ENCODE measurements around the gene DNAJC10. TPM values are rescaled to one million over a fixed set of nuclear protein-coding genes. Genes with fewer than 3 reads are reported as not detected.
"Not testable (repeated sequence)": the region's sequence is repeated elsewhere in the genome, so short reads cannot be mapped to it uniquely, and the experiment has no call there.

DNAJC10 gene
- total and polyA plus RNA-seq, 10 of the 15 experiments (the other 5 are each of a cell fraction or from before 2014, with no cell fraction given): 9.1 to 67.9 (median 38.2) TPM

GRCh38 chr2:182744490-182744889 lies 28.4 kb downstream of the DNAJC10 start:
- Histone ChIP-seq H3K9me3 (replicated peaks; ENCODE audit: control insufficient read depth, insufficient read depth, low read length) (no peaks in the 10 kb centered on the region), H3K4me3 (no peak overlapping the region), H3K4me2 (ENCODE audit: control insufficient read depth, insufficient read depth) (no peak overlapping the region), H3K79me2 (ENCODE audit: control insufficient read depth, insufficient read depth, low read length) (no peaks in the 10 kb centered on the region), H3K27me3 (replicated peaks in 1 of 2; ENCODE audit: control insufficient read depth in 2 of 2, insufficient read depth in 2 of 2, low read length in 1 of 2) (no peaks in the 10 kb centered on the region), H2AFZ (ENCODE audit: control insufficient read depth, low read depth, low read length) (no peak overlapping the region), H3K4me1 (ENCODE audit: control insufficient read depth, insufficient read depth, low read length) (no peaks in the 10 kb centered on the region), H3K27ac (ENCODE audit: control insufficient read depth, insufficient read depth) (no peak overlapping the region), H3K9ac (ENCODE audit: control insufficient read depth, insufficient read depth, low read length) (no peak overlapping the region), H4K20me1 (ENCODE audit: control insufficient read depth, insufficient read depth) (no peaks in the 10 kb centered on the region), H3K36me3 (ENCODE audit: control insufficient read depth in 2 of 2, insufficient read depth in 2 of 2, low read length in 1 of 2) (peaks cover 0 to 10% of the 10 kb centered on the region in 2 experiments; a peak in 2 of 4 replicates)
- ATAC-seq (no peak), FAIRE-seq (no peak), DNase-seq (ENCODE audit: low read depth, low spot score) (no peak)
- TF ChIP-seq NFYA (IDR thresholded peaks at IDR 0.05; ENCODE audit: borderline replicate concordance, low read depth, low read length): no peak
- no peak for TF ChIP-seq ZNF384 (IDR thresholded peaks at IDR 0.05; ENCODE audit: borderline replicate concordance, low read depth, low read length)
- no peak for TF ChIP-seq HDGF (IDR thresholded peaks at IDR 0.05)
- TF ChIP-seq GABPA (IDR thresholded peaks at IDR 0.05; ENCODE audit: low read depth): no peak
- TF ChIP-seq DPF2 (IDR thresholded peaks at IDR 0.05): no peak
- no peak for TF ChIP-seq MYC (IDR thresholded peaks at IDR 0.05; ENCODE audit: insufficient read depth, insufficient read length, insufficient replicate concordance, low read length, severe bottlenecking)
- no peak for TF ChIP-seq KLF5 (IDR thresholded peaks at IDR 0.05; ENCODE audit: partially characterized antibody)
- no peak for TF ChIP-seq ZNF274 (IDR thresholded peaks at IDR 0.05; ENCODE audit: insufficient read depth, insufficient read length)
- TF ChIP-seq POLR2A (IDR thresholded peaks at IDR 0.05; ENCODE audit: low read depth, low read length): no peak
- no peak for TF ChIP-seq IRF4 (IDR thresholded peaks at IDR 0.05; ENCODE audit: low read depth, low read length)
- in situ Hi-C loops (cut with MboI) (no loop called here), intact Hi-C loops (cut with micrococcal nuclease; ENCODE audit: unreplicated experiment) (no loop called here)
- CTCF ChIA-PET: no interaction called here
- RAD21 ChIA-PET (ENCODE audit: unreplicated experiment): no interaction called here
- SMC1A ChIA-PET (ENCODE audit: uncharacterized antibody, unreplicated experiment): no interaction called here
- no TSS peak for BruUV-seq (replicated peaks)
- POLR2A ChIA-PET: no interaction called here
- WGBS (ENCODE audit: insufficient coverage, insufficient replicate concordance, low lambda C conversion rate, missing lambda C conversion rate): 94% methylated on average over 2 of the region's 2 CpGs

GRCh38 chr2:182745061-182745460 lies 29.0 kb downstream of the DNAJC10 start:
- WGBS (ENCODE audit: insufficient coverage, insufficient replicate concordance, low lambda C conversion rate, missing lambda C conversion rate): 96% methylated on average over 2 of the region's 2 CpGs
- RAD21 ChIA-PET (ENCODE audit: unreplicated experiment): no interaction called here
- no peak for DNase-seq (ENCODE audit: low read depth, low spot score)
- H3K27me3 ChIP-seq (replicated peaks in 1 of 2; ENCODE audit: control insufficient read depth in 2 of 2, insufficient read depth in 2 of 2, low read length in 1 of 2): no peaks in the 10 kb centered on the region
- POLR2A ChIA-PET: no interaction called here
- no peak for FAIRE-seq
- intact Hi-C loops (cut with micrococcal nuclease; ENCODE audit: unreplicated experiment): no loop called here
- no peak for TF ChIP-seq TCF3 (IDR thresholded peaks at IDR 0.05; ENCODE audit: borderline replicate concordance, insufficient read depth, low read depth, low read length)
- H2AFZ ChIP-seq (ENCODE audit: control insufficient read depth, low read depth, low read length): no peak overlapping the region
- in situ Hi-C loops (cut with MboI): no loop called here
- H3K4me2 ChIP-seq (ENCODE audit: control insufficient read depth, insufficient read depth): no peak overlapping the region
- no TSS peak for BruUV-seq (replicated peaks)
- no peak overlapping the region for H3K27ac ChIP-seq (ENCODE audit: control insufficient read depth, insufficient read depth)
- no peaks in the 10 kb centered on the region for H4K20me1 ChIP-seq (ENCODE audit: control insufficient read depth, insufficient read depth)
- H3K4me3 ChIP-seq: no peak overlapping the region
- no peaks in the 10 kb centered on the region for H3K4me1 ChIP-seq (ENCODE audit: control insufficient read depth, insufficient read depth, low read length)
- H3K9ac ChIP-seq (ENCODE audit: control insufficient read depth, insufficient read depth, low read length): no peak overlapping the region
- ATAC-seq: no peak
- no peaks in the 10 kb centered on the region for H3K9me3 ChIP-seq (replicated peaks; ENCODE audit: control insufficient read depth, insufficient read depth, low read length)
- H3K79me2 ChIP-seq (ENCODE audit: control insufficient read depth, insufficient read depth, low read length): no peaks in the 10 kb centered on the region
- SMC1A ChIA-PET (ENCODE audit: uncharacterized antibody, unreplicated experiment): no interaction called here
- CTCF ChIA-PET: no interaction called here
- peaks cover 0 to 10% of the 10 kb centered on the region in 2 experiments; a peak in 3 of 4 replicates for H3K36me3 ChIP-seq (ENCODE audit: control insufficient read depth in 2 of 2, insufficient read depth in 2 of 2, low read length in 1 of 2)

- BruUV-seq (replicated peaks); H3K36me3 ChIP-seq (ENCODE audit: control insufficient read depth in 2 of 2, insufficient read depth in 2 of 2, low read length in 1 of 2); H3K4me1 ChIP-seq (ENCODE audit: control insufficient read depth, insufficient read depth, low read length); FAIRE-seq; H3K4me3 ChIP-seq; H3K27me3 ChIP-seq (replicated peaks in 1 of 2; ENCODE audit: control insufficient read depth in 2 of 2, insufficient read depth in 2 of 2, low read length in 1 of 2); H3K79me2 ChIP-seq (ENCODE audit: control insufficient read depth, insufficient read depth, low read length); CTCF ChIA-PET; H3K27ac ChIP-seq (ENCODE audit: control insufficient read depth, insufficient read depth); H3K9ac ChIP-seq (ENCODE audit: control insufficient read depth, insufficient read depth, low read length); H3K4me2 ChIP-seq (ENCODE audit: control insufficient read depth, insufficient read depth); H2AFZ ChIP-seq (ENCODE audit: control insufficient read depth, low read depth, low read length); H4K20me1 ChIP-seq (ENCODE audit: control insufficient read depth, insufficient read depth); RAD21 ChIA-PET (ENCODE audit: unreplicated experiment); H3K9me3 ChIP-seq (replicated peaks; ENCODE audit: control insufficient read depth, insufficient read depth, low read length); DNase-seq (ENCODE audit: low read depth, low spot score); in situ Hi-C loops (cut with MboI); ATAC-seq; intact Hi-C loops (cut with micrococcal nuclease; ENCODE audit: unreplicated experiment); SMC1A ChIA-PET (ENCODE audit: uncharacterized antibody, unreplicated experiment); POLR2A ChIA-PET: not testable (repeated sequence)
- WGBS (ENCODE audit: insufficient coverage, insufficient replicate concordance, low lambda C conversion rate, missing lambda C conversion rate): 94% methylated on average over 3 of the region's 3 CpGs
Measured at GRCh38 chr2:182745894-182746293, 29.8 kb downstream of the DNAJC10 start.

Data from GM12878 (cell line).